ENCODE data around the gene ATG10.

ATG10 gene

DNA sequence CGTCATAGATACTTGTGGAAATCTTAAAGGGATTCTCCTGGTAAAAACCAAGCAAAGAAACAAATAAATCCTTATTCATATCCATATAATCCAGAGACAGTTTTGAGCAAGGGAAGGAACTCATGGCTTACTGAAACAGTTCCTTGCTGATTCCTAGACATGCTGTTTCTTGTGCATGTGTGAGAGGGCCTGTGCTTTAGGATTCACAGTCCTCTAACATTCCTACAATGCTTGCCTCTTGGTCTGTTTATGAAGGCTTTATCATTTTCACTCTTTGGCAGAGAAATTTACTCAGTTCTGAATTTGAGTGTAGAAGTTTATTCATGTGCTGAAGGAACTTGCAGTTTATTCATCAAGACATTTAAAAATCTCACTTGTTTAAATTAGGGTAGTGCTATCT is 183.0 kb downstream of the ATG10 start:
- ChIA-PET CTCF (no interaction called here), POLR2A (no interaction called here)
- no peak for TF ChIP-seq FOXK2 (IDR thresholded peaks at IDR 0.05)
- no peak for TF ChIP-seq ELF4 (IDR thresholded peaks at IDR 0.05)
- no peak for TF ChIP-seq BHLHE40 (IDR thresholded peaks at IDR 0.05; ENCODE audit: borderline replicate concordance)
- no peak for TF ChIP-seq ARNT (IDR thresholded peaks at IDR 0.05)
- TF ChIP-seq HDGF (IDR thresholded peaks at IDR 0.05; ENCODE audit: borderline replicate concordance) = no peak
- TF ChIP-seq TARDBP (IDR thresholded peaks at IDR 0.05) = no peak
- no peak for TF ChIP-seq CTBP1 (IDR thresholded peaks at IDR 0.05; ENCODE audit: borderline replicate concordance)
- no peak for TF ChIP-seq L3MBTL2 (conservative IDR thresholded peaks at IDR 0.05)
- no peak for TF ChIP-seq NFRKB (IDR thresholded peaks at IDR 0.05)
- no peak for TF ChIP-seq SUZ12 (IDR thresholded peaks at IDR 0.05)
- TF ChIP-seq SP1 (IDR thresholded peaks at IDR 0.05) = no peak
- TF ChIP-seq ZNF384 (IDR thresholded peaks at IDR 0.05) = no peak
- TF ChIP-seq LEF1 (IDR thresholded peaks at IDR 0.05; ENCODE audit: borderline replicate concordance) = no peak
- TF ChIP-seq, protein P1, sequence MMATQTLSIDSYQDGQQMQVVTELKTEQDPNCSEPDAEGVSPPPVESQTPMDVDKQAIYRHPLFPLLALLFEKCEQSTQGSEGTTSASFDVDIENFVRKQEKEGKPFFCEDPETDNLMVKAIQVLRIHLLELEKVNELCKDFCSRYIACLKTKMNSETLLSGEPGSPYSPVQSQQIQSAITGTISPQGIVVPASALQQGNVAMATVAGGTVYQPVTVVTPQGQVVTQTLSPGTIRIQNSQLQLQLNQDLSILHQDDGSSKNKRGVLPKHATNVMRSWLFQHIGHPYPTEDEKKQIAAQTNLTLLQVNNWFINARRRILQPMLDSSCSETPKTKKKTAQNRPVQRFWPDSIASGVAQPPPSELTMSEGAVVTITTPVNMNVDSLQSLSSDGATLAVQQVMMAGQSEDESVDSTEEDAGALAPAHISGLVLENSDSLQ (IDR thresholded peaks at IDR 0.05) = no peak
- no peak for TF ChIP-seq FOXA1 (IDR thresholded peaks at IDR 0.05)
- TF ChIP-seq FOXM1 (IDR thresholded peaks at IDR 0.05; ENCODE audit: borderline replicate concordance) = no peak
- DNase-seq (ENCODE audit: extremely low spot score) = no peak

DNA sequence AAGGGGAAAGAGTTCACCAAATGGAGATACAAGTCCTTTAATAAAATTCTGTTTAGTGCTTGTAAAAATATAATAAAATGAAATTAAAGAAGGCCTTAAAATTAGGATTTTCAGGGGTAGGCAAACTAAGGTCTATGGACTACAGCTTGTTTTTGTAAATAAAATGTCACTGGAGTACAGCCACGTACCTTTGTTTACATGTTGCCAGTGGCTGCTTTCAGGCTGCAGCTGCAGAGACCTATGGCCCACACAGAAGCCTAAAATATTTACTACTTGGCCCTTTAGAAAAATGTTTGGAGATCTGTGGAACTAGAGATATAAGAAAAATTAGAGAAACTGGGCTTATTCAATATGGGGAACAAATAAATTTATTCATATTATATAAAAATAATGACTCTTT is 183.5 kb downstream of the ATG10 start:
- POLR2A ChIA-PET = no interaction called here
- TF ChIP-seq TARDBP (IDR thresholded peaks at IDR 0.05) (no peak), SP1 (IDR thresholded peaks at IDR 0.05) (no peak)
- DNase-seq (ENCODE audit: extremely low spot score) = no peak
- CTCF ChIA-PET = no interaction called here

DNA sequence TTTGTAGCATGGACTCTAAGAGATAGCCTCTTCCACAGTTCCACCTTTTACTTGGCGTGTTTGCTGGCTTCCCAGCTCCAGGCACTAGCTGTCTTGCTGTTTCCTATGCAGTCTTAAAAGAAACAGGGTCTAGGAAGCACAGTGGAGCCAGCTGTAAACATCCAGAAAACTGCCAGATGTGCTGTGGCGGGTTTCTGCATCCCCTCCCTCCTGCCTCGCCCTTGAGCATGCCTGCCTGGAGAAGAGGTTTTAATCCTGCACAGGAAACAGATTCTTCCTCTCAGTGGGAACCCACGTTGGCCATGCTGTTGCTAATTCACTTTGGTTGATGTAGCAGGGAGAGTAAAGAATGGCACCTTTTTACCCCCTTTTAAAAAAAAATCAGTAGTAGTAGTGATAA is 185.1 kb downstream of the ATG10 start:
- TF ChIP-seq HDGF (IDR thresholded peaks at IDR 0.05; ENCODE audit: borderline replicate concordance) = no peak
- TF ChIP-seq FOXA1 (IDR thresholded peaks at IDR 0.05) = no peak
- no peak for TF ChIP-seq L3MBTL2 (conservative IDR thresholded peaks at IDR 0.05)
- no peak for TF ChIP-seq LEF1 (IDR thresholded peaks at IDR 0.05; ENCODE audit: borderline replicate concordance)
- TF ChIP-seq SP1 (IDR thresholded peaks at IDR 0.05) = no peak
- no peak for TF ChIP-seq BHLHE40 (IDR thresholded peaks at IDR 0.05; ENCODE audit: borderline replicate concordance)
- no peak for TF ChIP-seq FOXK2 (IDR thresholded peaks at IDR 0.05)
- no peak for TF ChIP-seq TARDBP (IDR thresholded peaks at IDR 0.05)
- TF ChIP-seq ZNF384 (IDR thresholded peaks at IDR 0.05) = no peak
- TF ChIP-seq ELF4 (IDR thresholded peaks at IDR 0.05) = no peak
- POLR2A ChIA-PET = no interaction called here
- CTCF ChIA-PET = interaction anchor here (1.5 kb wide), 1 partner anchor 9 kb away, joined by 3 read pairs; no protein-coding TSS in a partner anchor
- no peak for DNase-seq (ENCODE audit: extremely low spot score)

DNA sequence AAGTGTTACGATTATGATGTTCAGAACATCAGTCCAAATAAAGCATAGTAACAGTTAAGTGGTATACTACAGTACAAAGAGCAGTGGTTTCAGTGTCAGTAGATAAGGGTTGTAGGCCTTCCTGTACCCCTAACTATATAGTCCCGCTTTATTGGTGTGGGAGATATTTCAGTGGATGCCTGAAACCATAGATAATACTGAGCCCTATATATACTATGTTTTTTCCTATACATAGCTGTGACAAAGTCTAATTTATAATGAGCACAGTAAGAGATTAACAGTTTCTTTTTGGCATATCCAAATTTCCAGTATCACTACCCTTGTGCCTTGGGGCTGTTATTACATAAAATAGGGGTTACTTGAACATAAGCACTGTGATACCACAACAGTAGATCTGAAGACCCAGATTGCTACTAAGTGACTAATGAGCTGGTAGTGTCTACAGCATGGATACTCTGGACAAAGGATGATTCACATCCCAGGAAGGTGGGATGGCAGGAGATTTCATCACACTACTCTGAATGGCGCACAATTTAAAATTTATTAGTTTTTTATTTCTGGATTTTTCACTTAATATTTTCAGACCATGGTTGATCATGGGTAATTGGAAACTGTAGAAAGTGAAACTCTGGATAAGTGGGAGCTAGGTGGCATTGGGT is 187.1 kb downstream of the ATG10 start:
- TF ChIP-seq ELF4 (IDR thresholded peaks at IDR 0.05) = no peak
- TF ChIP-seq FOXK2 (IDR thresholded peaks at IDR 0.05) = no peak
- TF ChIP-seq BHLHE40 (IDR thresholded peaks at IDR 0.05; ENCODE audit: borderline replicate concordance) = no peak
- TF ChIP-seq TARDBP (IDR thresholded peaks at IDR 0.05) = no peak
- no peak for DNase-seq (ENCODE audit: extremely low spot score)
- CTCF ChIA-PET = no interaction called here
- POLR2A ChIA-PET = no interaction called here

DNA sequence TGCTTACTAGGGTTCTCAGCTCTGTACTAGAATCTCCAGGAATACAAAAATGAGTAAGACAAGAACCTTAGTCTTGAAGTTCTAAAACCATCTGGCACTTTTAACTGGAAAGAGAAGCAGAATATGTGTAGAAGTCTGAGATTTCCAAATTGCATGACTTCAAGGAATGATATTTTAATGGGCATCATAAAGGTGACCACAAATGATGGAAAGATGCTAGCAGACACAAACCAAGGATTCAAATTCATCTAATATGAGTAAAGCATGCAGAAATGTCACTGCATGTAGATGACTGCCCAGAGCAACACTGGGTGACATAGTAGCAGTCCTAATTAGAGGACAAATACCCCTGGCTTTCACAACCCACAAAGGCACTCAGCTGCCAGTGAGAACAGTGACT is 189.1 kb downstream of the ATG10 start:
- TF ChIP-seq FOXM1 (IDR thresholded peaks at IDR 0.05; ENCODE audit: borderline replicate concordance) = no peak
- TF ChIP-seq TARDBP (IDR thresholded peaks at IDR 0.05) = no peak
- TF ChIP-seq ZNF384 (IDR thresholded peaks at IDR 0.05) = no peak
- no peak for TF ChIP-seq ARNT (IDR thresholded peaks at IDR 0.05)
- no peak for TF ChIP-seq HDGF (IDR thresholded peaks at IDR 0.05; ENCODE audit: borderline replicate concordance)
- no peak for TF ChIP-seq FOXA1 (IDR thresholded peaks at IDR 0.05)
- CTCF ChIA-PET = interaction anchor here (0.6 kb wide), 1 partner anchor 1448 kb away, joined by 3 read pairs; no protein-coding TSS in a partner anchor
- DNase-seq (ENCODE audit: extremely low spot score) = no peak
- POLR2A ChIA-PET = no interaction called here

DNA sequence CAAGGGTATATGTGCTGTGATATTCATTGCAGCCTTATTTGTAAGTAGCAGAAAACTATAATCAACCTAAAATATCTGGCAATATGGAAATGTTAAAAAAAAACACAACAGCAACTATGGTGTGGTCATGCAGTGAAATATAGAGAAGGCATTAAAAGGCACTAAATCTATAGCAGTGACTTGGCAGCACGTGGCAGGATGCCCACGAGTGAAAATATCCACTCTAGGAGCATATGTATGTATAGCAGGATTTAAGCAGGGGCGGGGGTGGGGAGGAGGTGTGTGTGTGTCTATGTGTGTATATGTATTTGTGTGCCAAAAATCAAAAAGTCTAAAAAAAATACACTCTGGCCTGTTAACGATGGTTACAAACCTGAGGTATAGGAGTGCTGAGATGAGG is 190.8 kb downstream of the ATG10 start:
- TF ChIP-seq CTBP1 (IDR thresholded peaks at IDR 0.05; ENCODE audit: borderline replicate concordance) (no peak), ZNF384 (IDR thresholded peaks at IDR 0.05) (no peak), ARNT (IDR thresholded peaks at IDR 0.05) (no peak), SP1 (IDR thresholded peaks at IDR 0.05) (no peak), HDGF (IDR thresholded peaks at IDR 0.05; ENCODE audit: borderline replicate concordance) (no peak), FOXK2 (IDR thresholded peaks at IDR 0.05) (no peak), ELF4 (IDR thresholded peaks at IDR 0.05) (no peak), SUZ12 (IDR thresholded peaks at IDR 0.05) (no peak), BHLHE40 (IDR thresholded peaks at IDR 0.05; ENCODE audit: borderline replicate concordance) (no peak), FOXA1 (IDR thresholded peaks at IDR 0.05) (no peak)
- CTCF ChIA-PET = no interaction called here
- POLR2A ChIA-PET = no interaction called here
- no peak for DNase-seq (ENCODE audit: extremely low spot score)

DNA sequence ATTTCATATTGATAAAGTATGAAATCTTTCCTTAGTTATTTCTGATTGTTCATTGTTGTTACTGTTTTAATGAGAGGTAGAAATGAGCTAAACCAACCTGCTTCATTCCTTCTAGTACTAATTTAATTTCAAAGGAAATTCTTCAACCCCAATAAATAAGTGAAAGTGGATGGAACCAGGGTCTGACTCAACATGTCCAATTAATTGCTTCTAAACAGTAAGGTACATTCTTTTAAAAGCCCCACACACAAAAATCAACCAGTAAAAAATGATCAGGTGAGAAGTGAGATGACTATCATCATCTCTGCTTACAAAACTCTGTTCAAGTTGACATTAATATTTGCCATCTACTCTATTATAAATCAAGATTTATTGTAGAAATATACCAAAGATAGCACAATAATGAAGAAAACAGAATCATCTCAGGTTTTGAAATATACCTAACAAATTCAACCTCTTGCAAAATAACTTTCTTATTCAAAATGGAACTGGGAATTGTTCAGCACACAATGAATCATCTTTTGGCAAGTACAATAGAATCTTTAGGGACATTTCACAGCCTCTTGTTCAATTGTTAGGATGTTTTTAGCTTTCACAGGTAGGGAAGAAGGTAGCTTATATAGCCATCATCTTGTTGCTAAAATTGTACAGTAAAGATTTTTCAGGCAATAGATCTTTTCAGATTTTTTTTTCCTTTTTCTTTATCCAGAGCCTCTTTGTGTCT is 191.8 kb downstream of the ATG10 start:
- POLR2A ChIA-PET = interaction anchor here (1.3 kb wide), 1 partner anchor 313 kb away, joined by 3 read pairs; no protein-coding TSS in a partner anchor
- CTCF ChIA-PET = interaction anchor here (0.6 to 3.4 kb wide), 6 partner anchors 57 to 740 kb away, joined by 3 to 15 read pairs (median 4); no protein-coding TSS in a partner anchor
- DNase-seq (ENCODE audit: extremely low spot score) = no peak
- TF ChIP-seq L3MBTL2 (conservative IDR thresholded peaks at IDR 0.05) = no peak
- TF ChIP-seq FOXM1 (IDR thresholded peaks at IDR 0.05; ENCODE audit: borderline replicate concordance) = no peak
- TF ChIP-seq ZNF384 (IDR thresholded peaks at IDR 0.05) = no peak
- no peak for TF ChIP-seq NFRKB (IDR thresholded peaks at IDR 0.05)
- no peak for TF ChIP-seq FOXK2 (IDR thresholded peaks at IDR 0.05)
- TF ChIP-seq SP1 (IDR thresholded peaks at IDR 0.05) = no peak
- no peak for TF ChIP-seq TARDBP (IDR thresholded peaks at IDR 0.05)
- TF ChIP-seq BHLHE40 (IDR thresholded peaks at IDR 0.05; ENCODE audit: borderline replicate concordance) = no peak
- TF ChIP-seq, protein P1 (IDR thresholded peaks at IDR 0.05) = no peak
- no peak for TF ChIP-seq FOXA1 (IDR thresholded peaks at IDR 0.05)
- no peak for TF ChIP-seq LEF1 (IDR thresholded peaks at IDR 0.05; ENCODE audit: borderline replicate concordance)
- no peak for TF ChIP-seq SUZ12 (IDR thresholded peaks at IDR 0.05)
- no peak for TF ChIP-seq ARNT (IDR thresholded peaks at IDR 0.05)
- TF ChIP-seq HDGF (IDR thresholded peaks at IDR 0.05; ENCODE audit: borderline replicate concordance) = no peak
- no peak for TF ChIP-seq CTBP1 (IDR thresholded peaks at IDR 0.05; ENCODE audit: borderline replicate concordance)
- TF ChIP-seq ELF4 (IDR thresholded peaks at IDR 0.05) = no peak

All from HEK293T (cell line).